Naive thymus-derived CD8-positive, alpha-beta T cell (primary cell): ENCODE results near the gene PLXNA4. TPM values are rescaled to one million over a fixed set of nuclear protein-coding genes. Genes with fewer than 3 reads are reported as not detected.
"Not testable (repeated sequence)": the region's sequence is repeated elsewhere in the genome, so short reads cannot be mapped to it uniquely, and the experiment has no call there.

Experiments
- ATAC-seq, 2 donors: fragments of 150-1000 bp; cut with Tn5 transposase in 1 of 2; sonication (Bioruptor Pico), chemical (Tn5 transposase) in 1 of 2; 1 replicate in 1 of 2; 2 replicates in 1 of 2; pipeline ENCODE4 v1.10.0; 2021; ENCODE audit warnings: mild to moderate bottlenecking in 2 of 2, moderate library complexity in 2 of 2
- POLR2A ChIA-PET: fragments of 350-600 bp; sonication (Branson Sonifier 250); formaldehyde crosslinking; loops from one replicate; lab custom pipeline; 2021; ENCODE audit warnings: antibody characterized with exemption; lab: Charles Lee
- DNase-seq, 10 donors: peaks; one replicate each; pipeline versions ENCODE4 v3.0.0 to v3.0.0-alpha.2; 2020 to 2022
- H3K27ac Mint-ChIP-seq, 10 donors: one replicate each; pipeline ENCODE4 v1.8.0; 2020 to 2022; ENCODE audit warnings: mild to moderate bottlenecking in 10 of 10, mixed read lengths in 10 of 10, moderate library complexity in 4 of 10, inconsistent platforms in 1 of 10
- H3K27me3 Mint-ChIP-seq, 5 donors: one replicate each; pipeline ENCODE4 v1.8.0; 2021 to 2022; ENCODE audit warnings: mixed read lengths in 5 of 5
- H3K36me3 Mint-ChIP-seq, 3 donors: one replicate each; pipeline ENCODE4 v1.8.0; 2020 to 2022; ENCODE audit warnings: mixed read lengths in 3 of 3, mild to moderate bottlenecking in 2 of 3, inconsistent platforms in 1 of 3
- H3K4me1 Mint-ChIP-seq, 4 donors: one replicate each; pipeline ENCODE4 v1.8.0; 2021 to 2022; ENCODE audit warnings: mixed read lengths in 4 of 4
- H3K4me3 Mint-ChIP-seq, 10 donors: one replicate each; pipeline ENCODE4 v1.8.0; 2020 to 2022; ENCODE audit warnings: mild to moderate bottlenecking in 10 of 10, mixed read lengths in 10 of 10, moderate library complexity in 6 of 10, inconsistent platforms in 1 of 10
- H3K9me3 Mint-ChIP-seq, 9 donors: one replicate each; pipeline ENCODE4 v1.8.0; 2020 to 2022; ENCODE audit warnings: mixed read lengths in 9 of 9, mild to moderate bottlenecking in 3 of 9, inconsistent platforms in 1 of 9, moderate library complexity in 1 of 9
- polyA plus RNA-seq, 3 donors: library from polyadenylated mRNA; unstranded; fragments of 300-500 nt; fragmentation: Illumina TruSeq; gene quantifications; one replicate each; pipeline ENCODE4 v1.2.3, GENCODE V29; 2021
- total RNA-seq, 8 experiments: library from RNA in 2 of 8; stranded (reverse) in 2 of 8; gene quantifications; one replicate each; pipeline ENCODE4 v1.2.3 and lab custom pipeline; 2021 to 2026

The PLXNA4 gene
- total and polyA plus RNA-seq, 5 experiments from 2014 or later: 0.05 to 1.2 (median 0.27) TPM

GRCh38 chr7:132609222-132609621 is 33.0 kb upstream of the PLXNA4 start:
- ATAC-seq (no peak), DNase-seq (no peak)
- Mint-ChIP-seq H3K4me1 (peaks cover 2 to 4% (median 3%) of the 10 kb centered on the region in 4 donors), H3K4me3 (no peak overlapping the region), H3K27me3 (peaks cover 2 to 7% (median 4%) of the 10 kb centered on the region in 5 donors), H3K36me3 (no peaks in the 10 kb centered on the region), H3K9me3 (no peaks in the 10 kb centered on the region), H3K27ac (no peak overlapping the region)
- POLR2A ChIA-PET: interaction anchor here (0.6 kb wide), 1 partner anchor 632 kb away, joined by 7 read pairs; no protein-coding TSS in a partner anchor

- POLR2A ChIA-PET: no interaction called here
- Mint-ChIP-seq H3K36me3 (no peaks in the 10 kb centered on the region), H3K27ac (no peak overlapping the region), H3K9me3 (no peaks in the 10 kb centered on the region), H3K27me3 (peaks cover 0 to 5% (median 3%) of the 10 kb centered on the region in 5 donors), H3K4me1 (peaks cover 0 to 2% (median 0%) of the 10 kb centered on the region in 4 donors), H3K4me3 (no peak overlapping the region)
- no peak for ATAC-seq
- no peak for DNase-seq
Measured at GRCh38 chr7:132608523-132608922, 32.3 kb upstream of the PLXNA4 start.

GRCh38 chr7:132607656-132608055 is 31.4 kb upstream of the PLXNA4 start:
- H3K27me3 Mint-ChIP-seq: peaks cover 0 to 5% (median 1%) of the 10 kb centered on the region in 5 donors
- POLR2A ChIA-PET: no interaction called here
- H3K27ac Mint-ChIP-seq: no peak overlapping the region
- H3K4me1 Mint-ChIP-seq: peaks cover 0 to 2% (median 0%) of the 10 kb centered on the region in 4 donors
- DNase-seq: no peak
- H3K36me3 Mint-ChIP-seq: no peaks in the 10 kb centered on the region
- ATAC-seq: no peak
- H3K4me3 Mint-ChIP-seq: no peak overlapping the region
- no peaks in the 10 kb centered on the region for H3K9me3 Mint-ChIP-seq

GRCh38 chr7:132604121-132604520 is 27.9 kb upstream of the PLXNA4 start:
- DNase-seq: no peak
- Mint-ChIP-seq H3K9me3 (no peaks in the 10 kb centered on the region), H3K36me3 (no peaks in the 10 kb centered on the region), H3K27me3 (peaks cover 0 to 9% (median 0%) of the 10 kb centered on the region in 5 donors), H3K27ac (no peak overlapping the region), H3K4me3 (no peak overlapping the region), H3K4me1 (peaks cover 0 to 2% (median 0%) of the 10 kb centered on the region in 4 donors)
- POLR2A ChIA-PET: no interaction called here
- ATAC-seq: no peak

- POLR2A ChIA-PET: no interaction called here
- peaks cover 0 to 2% (median 0%) of the 10 kb centered on the region in 4 donors for H3K4me1 Mint-ChIP-seq
- no peak overlapping the region for H3K27ac Mint-ChIP-seq
- H3K27me3 Mint-ChIP-seq: peaks cover 0 to 11% (median 0%) of the 10 kb centered on the region in 5 donors
- H3K4me3 Mint-ChIP-seq: no peak overlapping the region
- DNase-seq (no peak), ATAC-seq (no peak)
- no peaks in the 10 kb centered on the region for H3K36me3 Mint-ChIP-seq
- no peaks in the 10 kb centered on the region for H3K9me3 Mint-ChIP-seq
Measured at GRCh38 chr7:132603220-132603833, 27.1 kb upstream of the PLXNA4 start.

- POLR2A ChIA-PET: no interaction called here
- Mint-ChIP-seq H3K4me3 (no peak overlapping the region), H3K27ac (no peak overlapping the region), H3K4me1 (peaks cover 0 to 2% (median 0%) of the 10 kb centered on the region in 4 donors), H3K36me3 (no peaks in the 10 kb centered on the region), H3K27me3 (peaks cover 0 to 13% (median 0%) of the 10 kb centered on the region in 5 donors), H3K9me3 (no peaks in the 10 kb centered on the region)
- DNase-seq (no peak), ATAC-seq (no peak)
Measured at GRCh38 chr7:132601783-132602182, 25.5 kb upstream of the PLXNA4 start.

- H3K4me3 Mint-ChIP-seq: no peak overlapping the region
- no peak for ATAC-seq
- no peak overlapping the region for H3K27ac Mint-ChIP-seq
- POLR2A ChIA-PET: no interaction called here
- H3K4me1 Mint-ChIP-seq: no peaks in the 10 kb centered on the region
- DNase-seq: no peak
- peaks cover 0 to 7% (median 0%) of the 10 kb centered on the region in 5 donors for H3K27me3 Mint-ChIP-seq
- H3K36me3 Mint-ChIP-seq: no peaks in the 10 kb centered on the region
- no peaks in the 10 kb centered on the region for H3K9me3 Mint-ChIP-seq
Measured at GRCh38 chr7:132596588-132596987, 20.3 kb upstream of the PLXNA4 start.

GRCh38 chr7:132594741-132595140 is 18.5 kb upstream of the PLXNA4 start:
- H3K27me3 Mint-ChIP-seq, H3K4me1 Mint-ChIP-seq, ATAC-seq, H3K9me3 Mint-ChIP-seq, DNase-seq, H3K36me3 Mint-ChIP-seq, H3K4me3 Mint-ChIP-seq, POLR2A ChIA-PET, H3K27ac Mint-ChIP-seq: not testable (repeated sequence)

GRCh38 chr7:132592936-132593335 is 16.7 kb upstream of the PLXNA4 start:
- H3K36me3 Mint-ChIP-seq: no peaks in the 10 kb centered on the region
- POLR2A ChIA-PET: no interaction called here
- H3K27me3 Mint-ChIP-seq: peaks cover 0 to 7% (median 0%) of the 10 kb centered on the region in 5 donors
- no peak for DNase-seq
- H3K4me1 Mint-ChIP-seq: no peaks in the 10 kb centered on the region
- no peak overlapping the region for H3K27ac Mint-ChIP-seq
- no peak overlapping the region for H3K4me3 Mint-ChIP-seq
- ATAC-seq: no peak
- H3K9me3 Mint-ChIP-seq: no peaks in the 10 kb centered on the region

GRCh38 chr7:132592231-132592920 is 16.1 kb upstream of the PLXNA4 start:
- ATAC-seq (no peak), DNase-seq (no peak)
- no peak overlapping the region for H3K27ac Mint-ChIP-seq
- POLR2A ChIA-PET: no interaction called here
- no peak overlapping the region for H3K4me3 Mint-ChIP-seq
- no peaks in the 10 kb centered on the region for H3K9me3 Mint-ChIP-seq
- H3K27me3 Mint-ChIP-seq: peaks cover 0 to 7% (median 0%) of the 10 kb centered on the region in 5 donors
- no peaks in the 10 kb centered on the region for H3K36me3 Mint-ChIP-seq
- no peaks in the 10 kb centered on the region for H3K4me1 Mint-ChIP-seq

- no peak for ATAC-seq
- Mint-ChIP-seq H3K27ac (no peak overlapping the region), H3K27me3 (peaks cover 0 to 6% (median under 1%) of the 10 kb centered on the region in 5 donors), H3K4me3 (no peak overlapping the region), H3K4me1 (no peaks in the 10 kb centered on the region), H3K9me3 (no peaks in the 10 kb centered on the region), H3K36me3 (no peaks in the 10 kb centered on the region)
- DNase-seq: no peak
- POLR2A ChIA-PET: no interaction called here
Measured at GRCh38 chr7:132590162-132590561, 13.9 kb upstream of the PLXNA4 start.

GRCh38 chr7:132588596-132588995 is 12.3 kb upstream of the PLXNA4 start:
- ATAC-seq: no peak
- H3K4me1 Mint-ChIP-seq: peaks cover 0 to 3% (median 1%) of the 10 kb centered on the region in 4 donors
- DNase-seq: no peak
- peaks cover 0 to 11% (median 2%) of the 10 kb centered on the region in 5 donors for H3K27me3 Mint-ChIP-seq
- no peak overlapping the region for H3K27ac Mint-ChIP-seq
- H3K9me3 Mint-ChIP-seq: no peaks in the 10 kb centered on the region
- POLR2A ChIA-PET: no interaction called here
- H3K36me3 Mint-ChIP-seq: no peaks in the 10 kb centered on the region
- H3K4me3 Mint-ChIP-seq: no peak overlapping the region

GRCh38 chr7:132584796-132585494 is 8.7 kb upstream of the PLXNA4 start:
- POLR2A ChIA-PET: no interaction called here
- Mint-ChIP-seq H3K4me1 (peaks cover 0 to 6% (median 4%) of the 10 kb centered on the region in 4 donors), H3K27ac (peak overlapping the region in 4 of 10 donors; percentile 3 to 62 (median 20)), H3K4me3 (no peak overlapping the region), H3K27me3 (peaks cover 0 to 15% (median 4%) of the 10 kb centered on the region in 5 donors), H3K9me3 (no peaks in the 10 kb centered on the region), H3K36me3 (no peaks in the 10 kb centered on the region)
- ATAC-seq: no peak
- no peak for DNase-seq
